H1 (cell line): ENCODE data around the gene DHH. TPM values are rescaled to one million over a fixed set of nuclear protein-coding genes. Genes with fewer than 3 reads are reported as not detected.

Experiments used
- NANOG ChIP-seq: IDR thresholded peaks from 2 replicates; pipeline ENCODE4 v1.6.1; 2011; ENCODE audit warnings: low read length, low read depth, mild to moderate bottlenecking, inconsistent platforms; ENCODE audit not compliant: insufficient read depth, poor library complexity, severe bottlenecking
- NRF1 ChIP-seq: IDR thresholded peaks from 2 replicates; pipeline ENCODE4 v1.6.1; 2011; ENCODE audit warnings: mild to moderate bottlenecking, low read depth, low read length, improper control_type of control experiment
- RAD21 ChIP-seq, 2 experiments: IDR thresholded peaks in 1 of 2; conservative IDR thresholded peaks in 1 of 2; 2 replicates each; pipeline ENCODE4 v1.6.1; 2011; ENCODE audit warnings: low read depth in 2 of 2, low read length in 2 of 2, improper control_type of control experiment in 1 of 2, inconsistent platforms in 1 of 2, mild to moderate bottlenecking in 1 of 2, moderate library complexity in 1 of 2
- polyA plus RNA-seq, 7 experiments: library from polyadenylated mRNA; depleted of rRNA in 3 of 7; stranded (reverse) in 5 of 7; unstranded in 2 of 7; fragments of >200 nt in 5 of 7; fragments of 200-250 nt in 2 of 7; gene quantifications; 1 replicate in 5 of 7; 2 replicates in 1 of 7; 4 replicates in 1 of 7; pipeline versions ENCODE4 v1.2.1 to v1.2.3, GENCODE V29; 2011 to 2013; ENCODE audit warnings: missing spikeins in 2 of 7, mixed read lengths in 2 of 7
- total RNA-seq: library from RNA; stranded (reverse); fragmentation: NEBNext Ultra II Directional; extraction: Animal tissue kit (Norgen Biotek cat#: 25700); gene quantifications from 2 replicates; pipeline ENCODE4 v1.2.1, GENCODE V29; 2021

The DHH gene
- total and polyA plus RNA-seq, 2 of the 8 experiments (the other 6 are each of a cell fraction or from before 2014, with no cell fraction given), result 0.03 to 0.11 TPM

DNA sequence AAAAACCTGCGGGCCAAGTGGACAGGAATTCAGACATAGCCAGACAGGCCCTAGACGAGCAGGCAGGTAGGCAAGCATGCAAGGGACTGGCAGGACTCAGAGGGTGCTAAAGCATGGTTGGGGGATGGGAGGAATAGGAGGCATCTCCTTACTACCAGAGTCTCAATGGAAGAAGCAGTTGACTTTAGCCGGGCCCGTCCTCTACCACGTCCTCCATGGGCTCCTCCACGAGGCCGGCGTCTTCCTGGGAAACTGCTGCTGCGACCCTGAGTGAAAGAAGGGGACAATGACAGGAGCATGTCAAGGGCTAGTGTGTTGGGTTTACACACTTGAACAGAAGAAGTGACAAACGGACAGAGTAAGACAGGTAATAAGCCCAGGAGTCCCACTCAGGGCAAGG is 45.6 kb downstream of the DHH start (continued):
- no peak for TF ChIP-seq NRF1
- no peak for TF ChIP-seq RAD21 (IDR thresholded peaks at IDR 0.05 in 1 of 2, conservative IDR thresholded peaks at IDR 0.05 in 1 of 2; ENCODE audit: low read depth in 2 of 2, low read length in 2 of 2)
- TF ChIP-seq NANOG, result no peak
